Sciatic nerve (tissue), 1 donor: ENCODE data around the gene ZNF138. TPM values are rescaled to one million over a fixed set of nuclear protein-coding genes. Genes with fewer than 3 reads are reported as not detected.

ENCODE experiments used
- total RNA-seq: library from RNA; stranded (reverse); fragmentation: NEBNext Ultra II Directional; extraction: Animal tissue kit (Norgen Biotek cat#: 25700); gene quantifications from one replicate; pipeline ENCODE4 v1.2.1, GENCODE V29; 2021
- donor health status: DM: no; HTN: no; CAD: no.

Gene ZNF138
- total RNA-seq, 1 donor from 2014 or later: 14.7 TPM

Other genes with a start within 250 kb of the ZNF138 start
- gene ZNF680, start 231.4 kb upstream of the ZNF138 start, total RNA-seq: 29.6 TPM
- 7.7 TPM for gene ZNF107, start 128.3 kb upstream of the ZNF138 start, total RNA-seq
- gene ZNF273, start 108.8 kb downstream of the ZNF138 start, total RNA-seq: 11.2 TPM
- gene ZNF117, start 196.6 kb downstream of the ZNF138 start, total RNA-seq: 24.4 TPM
- gene ERV3-1, start 212.3 kb downstream of the ZNF138 start, total RNA-seq: 26.8 TPM